ENCODE data around the gene TET3. TPM values are rescaled to one million over a fixed set of nuclear protein-coding genes. Genes with fewer than 3 reads are reported as not detected.

The TET3 gene
- total and polyA plus RNA-seq, 3 experiments from 2014 or later = 0.78 to 20.5 (median 19.9) TPM

DNA sequence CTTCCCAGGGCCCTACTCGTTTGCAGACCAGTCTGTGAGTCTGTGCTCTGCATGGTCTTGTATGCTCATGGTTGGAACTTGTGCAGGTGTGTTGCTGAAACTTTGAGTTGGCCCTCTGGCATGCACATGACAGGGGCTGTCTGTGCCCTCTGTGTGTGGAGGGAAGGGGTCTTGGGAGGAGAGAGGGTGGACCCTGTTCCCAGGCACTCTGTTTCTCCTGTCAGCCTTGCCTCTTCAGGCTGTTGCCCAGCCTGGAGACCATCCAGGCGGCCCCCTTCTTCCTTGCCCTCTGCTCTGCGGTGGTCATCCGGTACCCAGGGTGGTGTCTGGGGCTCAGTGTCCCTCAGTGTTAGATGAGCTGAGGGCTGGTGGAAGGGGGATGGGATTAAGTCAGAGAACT, 39.5 kb downstream of the TET3 start:
- no peak for DNase-seq
- H3K27ac ChIP-seq (ENCODE audit: low read depth, low read length) = no peak overlapping the region
- H3K9me3 ChIP-seq (ENCODE audit: low read length) = no peaks in the 10 kb centered on the region
- ChIA-PET POLR2A (no interaction called here), CTCF (no interaction called here)
- Mint-ChIP-seq H3K27me3 (no peaks in the 10 kb centered on the region), H3K36me3 (peaks cover 2 to 5% (median 3%) of the 10 kb centered on the region in 3 donors), H3K4me1 (peaks cover 39 to 55% (median 54%) of the 10 kb centered on the region in 3 donors), H3K4me3 (no peak overlapping the region), H3K9me3 (no peaks in the 10 kb centered on the region), H3K27ac (peak overlapping the region in 2 of 8 donors; percentile 29 to 32)
- peaks cover 57% of the 10 kb centered on the region for H3K4me1 ChIP-seq (ENCODE audit: insufficient read depth, low read length)
- H3K4me3 ChIP-seq (ENCODE audit: low read length) = no peak overlapping the region
- no peaks in the 10 kb centered on the region for H3K36me3 ChIP-seq (ENCODE audit: insufficient read depth, low read length)
- no peaks in the 10 kb centered on the region for H3K27me3 ChIP-seq (ENCODE audit: insufficient read depth, low read length, poor library complexity, severe bottlenecking)

DNA sequence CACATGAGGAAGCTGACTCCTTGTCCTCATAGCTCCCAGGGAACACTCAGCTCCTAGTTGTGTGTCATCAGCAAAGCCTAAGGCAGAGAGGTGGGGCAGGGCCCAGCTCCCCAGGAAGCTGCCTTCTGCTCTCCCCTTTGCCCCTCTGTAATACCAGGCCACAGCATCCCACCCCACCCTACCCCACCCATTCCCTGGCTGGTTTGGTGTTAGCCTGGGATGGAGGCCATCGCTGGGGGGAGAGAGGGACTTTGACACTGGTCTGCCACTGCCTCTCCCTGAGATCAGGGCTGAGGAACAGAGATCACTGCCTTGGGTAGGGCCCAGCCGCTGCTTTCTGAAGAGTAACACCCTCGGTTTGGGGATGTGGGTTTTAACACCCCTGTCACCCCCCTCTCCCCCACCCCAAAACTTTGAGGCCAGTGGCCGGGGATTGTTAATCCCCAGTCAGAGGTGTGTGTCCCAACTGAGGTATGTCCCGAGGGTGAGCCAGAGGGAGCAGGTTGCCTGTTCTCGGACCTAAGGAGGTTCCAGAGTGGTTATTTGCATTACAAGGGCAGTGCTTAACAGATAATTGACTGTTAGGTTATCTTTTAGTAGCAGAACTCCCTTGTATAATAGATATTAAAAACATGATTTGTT, 41.4 kb downstream of the TET3 start:
- peaks cover 2 to 5% (median 3%) of the 10 kb centered on the region in 3 donors for H3K36me3 Mint-ChIP-seq
- peaks cover 49 to 59% (median 56%) of the 10 kb centered on the region in 3 donors for H3K4me1 Mint-ChIP-seq
- peak in 1 of 5 donors; percentile 16 for DNase-seq
- Histone ChIP-seq H3K4me1 (ENCODE audit: insufficient read depth, low read length) (peaks cover 68% of the 10 kb centered on the region), H3K27me3 (ENCODE audit: insufficient read depth, low read length, poor library complexity, severe bottlenecking) (no peaks in the 10 kb centered on the region), H3K27ac (ENCODE audit: low read depth, low read length) (peak overlapping the region; percentile 3), H3K4me3 (ENCODE audit: low read length) (no peak overlapping the region), H3K9me3 (ENCODE audit: low read length) (no peaks in the 10 kb centered on the region), H3K36me3 (ENCODE audit: insufficient read depth, low read length) (no peaks in the 10 kb centered on the region)
- ChIA-PET POLR2A (no interaction called here), CTCF (interaction anchor here (0.9 kb wide), 1 partner anchor 152 kb away, joined by 3 read pairs; the partner anchor contains the start of gene MOB1A)
- H3K9me3 Mint-ChIP-seq = no peaks in the 10 kb centered on the region
- no peaks in the 10 kb centered on the region for H3K27me3 Mint-ChIP-seq
- H3K4me3 Mint-ChIP-seq = peak overlapping the region in 3 of 7 donors; percentile 58 to 74 (median 59)
- H3K27ac Mint-ChIP-seq = peak overlapping the region in 4 of 8 donors; percentile 74 to 85 (median 81)

DNA sequence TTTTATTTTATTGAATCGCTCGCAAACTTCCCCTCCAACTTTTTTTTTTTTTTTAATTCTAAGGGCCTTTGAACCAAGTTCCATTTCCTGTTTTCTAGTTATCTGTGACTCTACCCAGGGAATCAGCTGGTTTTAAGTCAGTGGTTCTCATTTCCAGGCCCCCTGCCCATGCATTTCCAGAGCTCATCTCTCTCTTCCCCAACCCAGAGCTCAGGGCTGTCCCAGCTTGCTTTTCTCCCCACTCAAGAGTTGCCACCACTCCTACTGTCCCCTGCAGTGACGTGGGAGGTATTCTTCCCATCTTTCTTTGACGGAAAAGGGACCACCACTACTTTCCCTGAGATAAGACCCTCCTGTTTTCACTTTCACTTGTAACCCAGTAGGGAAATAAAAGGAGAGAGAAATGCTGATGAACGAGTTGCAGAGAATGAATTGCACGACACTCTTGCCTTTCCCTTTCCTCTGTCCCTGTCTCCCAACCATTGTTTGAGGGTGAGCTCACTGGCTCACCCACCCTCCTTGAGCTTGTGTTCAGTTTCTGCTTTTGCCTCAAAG, 42.1 kb downstream of the TET3 start:
- H3K27ac Mint-ChIP-seq = peak overlapping the region in 6 of 8 donors; percentile 28 to 85 (median 69)
- H3K4me1 Mint-ChIP-seq = peaks cover 51 to 59% (median 56%) of the 10 kb centered on the region in 3 donors
- H3K9me3 Mint-ChIP-seq = no peaks in the 10 kb centered on the region
- Histone ChIP-seq H3K36me3 (ENCODE audit: insufficient read depth, low read length) (no peaks in the 10 kb centered on the region), H3K27ac (ENCODE audit: low read depth, low read length) (no peak overlapping the region), H3K4me3 (ENCODE audit: low read length) (no peak overlapping the region), H3K9me3 (ENCODE audit: low read length) (no peaks in the 10 kb centered on the region), H3K27me3 (ENCODE audit: insufficient read depth, low read length, poor library complexity, severe bottlenecking) (no peaks in the 10 kb centered on the region), H3K4me1 (ENCODE audit: insufficient read depth, low read length) (peaks cover 68% of the 10 kb centered on the region)
- no peaks in the 10 kb centered on the region for H3K27me3 Mint-ChIP-seq
- POLR2A ChIA-PET = no interaction called here
- H3K4me3 Mint-ChIP-seq = peak overlapping the region in 5 of 7 donors; percentile 13 to 59 (median 57)
- H3K36me3 Mint-ChIP-seq = peaks cover 2 to 5% (median 3%) of the 10 kb centered on the region in 3 donors
- CTCF ChIA-PET = no interaction called here
- DNase-seq = peak in 1 of 5 donors; percentile 22

DNA sequence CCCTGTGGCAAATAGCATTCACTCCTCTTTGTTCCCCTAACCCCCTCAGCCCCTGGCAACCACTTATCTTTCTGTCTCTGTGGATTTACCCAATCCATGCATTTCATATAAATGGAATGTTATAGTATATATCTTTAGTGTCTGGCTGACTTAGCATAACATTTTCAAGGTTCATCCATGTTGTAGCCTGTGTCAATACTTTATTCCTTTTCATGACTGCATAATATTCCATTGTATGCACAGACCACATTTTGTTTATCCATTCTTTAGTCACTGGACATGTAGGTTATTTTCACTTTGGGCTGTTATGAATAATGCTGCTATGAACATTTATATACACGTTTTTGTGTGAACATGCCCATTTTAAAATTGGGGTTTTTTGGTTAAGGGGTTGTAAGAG, 42.8 kb downstream of the TET3 start:
- no peak overlapping the region for H3K4me3 ChIP-seq (ENCODE audit: low read length)
- no peaks in the 10 kb centered on the region for H3K9me3 Mint-ChIP-seq
- H3K27ac Mint-ChIP-seq = peak overlapping the region in 1 of 8 donors; percentile 43
- H3K36me3 ChIP-seq (ENCODE audit: insufficient read depth, low read length) = no peaks in the 10 kb centered on the region
- ChIA-PET POLR2A (no interaction called here), CTCF (no interaction called here)
- H3K4me3 Mint-ChIP-seq = peak overlapping the region in 1 of 7 donors; percentile 15
- no peak for DNase-seq
- no peak overlapping the region for H3K27ac ChIP-seq (ENCODE audit: low read depth, low read length)
- H3K36me3 Mint-ChIP-seq = peaks cover 2 to 5% (median 3%) of the 10 kb centered on the region in 3 donors
- no peaks in the 10 kb centered on the region for H3K27me3 ChIP-seq (ENCODE audit: insufficient read depth, low read length, poor library complexity, severe bottlenecking)
- H3K9me3 ChIP-seq (ENCODE audit: low read length) = no peaks in the 10 kb centered on the region
- H3K27me3 Mint-ChIP-seq = peaks cover 0 to 3% of the 10 kb centered on the region in 2 donors
- H3K4me1 Mint-ChIP-seq = peaks cover 52 to 59% (median 57%) of the 10 kb centered on the region in 3 donors
- peaks cover 68% of the 10 kb centered on the region for H3K4me1 ChIP-seq (ENCODE audit: insufficient read depth, low read length)

DNA sequence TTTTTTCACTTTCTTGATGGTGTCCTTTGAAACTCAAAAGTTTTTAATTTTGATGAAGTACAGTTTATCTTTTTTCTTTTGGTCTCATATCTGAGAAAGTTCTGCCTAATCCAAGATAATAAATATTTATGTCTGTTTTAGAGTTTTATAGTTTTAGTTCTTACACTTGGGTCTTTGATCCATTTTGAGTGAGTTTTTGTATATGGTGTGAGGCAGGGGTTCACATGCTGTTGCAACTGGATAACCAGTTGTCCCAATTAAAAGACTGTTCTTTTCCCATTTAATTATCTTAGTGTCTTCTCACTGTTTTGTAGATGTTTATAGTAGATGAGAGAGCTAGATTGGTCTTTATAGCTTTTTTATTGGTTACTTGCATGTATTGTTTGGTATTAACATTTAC, 43.6 kb downstream of the TET3 start:
- Mint-ChIP-seq H3K9me3 (no peaks in the 10 kb centered on the region), H3K27me3 (peaks cover 0 to 3% of the 10 kb centered on the region in 2 donors), H3K36me3 (peaks cover 2 to 5% (median 3%) of the 10 kb centered on the region in 3 donors), H3K27ac (no peak overlapping the region), H3K4me1 (peaks cover 60 to 67% (median 65%) of the 10 kb centered on the region in 3 donors), H3K4me3 (no peak overlapping the region)
- Histone ChIP-seq H3K4me3 (ENCODE audit: low read length) (no peak overlapping the region), H3K4me1 (ENCODE audit: insufficient read depth, low read length) (peaks cover 75% of the 10 kb centered on the region), H3K9me3 (ENCODE audit: low read length) (no peaks in the 10 kb centered on the region), H3K27ac (ENCODE audit: low read depth, low read length) (no peak overlapping the region), H3K27me3 (ENCODE audit: insufficient read depth, low read length, poor library complexity, severe bottlenecking) (no peaks in the 10 kb centered on the region), H3K36me3 (ENCODE audit: insufficient read depth, low read length) (no peaks in the 10 kb centered on the region)
- CTCF ChIA-PET = no interaction called here
- POLR2A ChIA-PET = no interaction called here
- no peak for DNase-seq

DNA sequence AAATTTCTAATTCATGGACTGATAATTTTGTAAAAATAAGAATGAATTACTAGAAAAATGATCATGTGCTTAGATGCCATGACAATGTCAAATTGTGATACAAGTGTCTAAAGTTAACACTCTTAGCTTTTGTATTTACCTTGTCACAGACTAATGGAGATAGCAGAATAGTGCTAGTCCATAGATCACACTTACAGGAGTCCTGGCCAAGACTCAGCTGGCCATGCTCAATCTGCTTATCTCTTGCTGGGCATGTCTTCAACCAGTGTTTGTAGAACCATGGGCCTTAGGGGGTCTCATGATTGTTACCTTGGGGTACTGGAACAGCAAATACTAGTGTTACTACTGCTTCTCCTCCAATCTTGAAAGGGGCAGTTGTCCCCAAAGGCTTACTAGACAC, 44.0 kb downstream of the TET3 start:
- DNase-seq = no peak
- Histone ChIP-seq H3K4me3 (ENCODE audit: low read length) (no peak overlapping the region), H3K27me3 (ENCODE audit: insufficient read depth, low read length, poor library complexity, severe bottlenecking) (no peaks in the 10 kb centered on the region), H3K4me1 (ENCODE audit: insufficient read depth, low read length) (peaks cover 76% of the 10 kb centered on the region), H3K36me3 (ENCODE audit: insufficient read depth, low read length) (no peaks in the 10 kb centered on the region), H3K27ac (ENCODE audit: low read depth, low read length) (no peak overlapping the region), H3K9me3 (ENCODE audit: low read length) (no peaks in the 10 kb centered on the region)
- POLR2A ChIA-PET = no interaction called here
- Mint-ChIP-seq H3K36me3 (peaks cover 2 to 5% (median 3%) of the 10 kb centered on the region in 3 donors), H3K9me3 (no peaks in the 10 kb centered on the region), H3K27ac (peak overlapping the region in 1 of 8 donors; percentile 89), H3K4me3 (no peak overlapping the region), H3K27me3 (peaks cover 0 to 3% of the 10 kb centered on the region in 2 donors), H3K4me1 (peaks cover 62 to 71% (median 69%) of the 10 kb centered on the region in 3 donors)
- CTCF ChIA-PET = no interaction called here

DNA sequence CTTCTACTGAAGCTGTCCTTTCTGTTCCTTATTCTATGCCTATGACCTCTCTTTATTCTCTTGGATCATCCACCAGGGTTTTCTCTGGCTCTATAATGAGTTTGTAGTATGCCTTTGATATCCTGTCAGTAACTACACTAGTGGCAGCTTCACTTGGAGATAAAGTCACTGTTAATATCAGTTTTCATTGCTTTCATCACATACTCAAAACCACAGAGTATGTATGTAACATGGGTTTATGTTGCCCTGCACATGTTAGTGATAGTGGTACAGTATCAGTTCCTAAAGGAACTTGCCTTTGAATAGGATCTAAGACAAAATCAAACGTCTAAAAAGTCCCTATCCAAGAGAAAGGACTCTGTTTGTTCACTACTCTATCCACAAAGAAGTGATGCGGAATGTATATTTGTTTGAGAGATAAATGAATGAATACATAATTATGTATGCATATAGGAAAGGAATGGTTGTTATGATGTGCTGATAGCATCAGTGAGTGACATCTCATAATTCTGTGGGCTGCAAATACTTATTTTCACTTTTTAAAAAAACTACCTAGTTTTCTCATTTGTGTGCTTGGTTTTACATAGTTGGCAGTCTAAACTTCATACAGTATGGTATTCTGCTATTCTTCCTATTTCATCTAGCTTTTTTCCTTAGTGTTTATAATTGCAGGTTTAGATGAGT, 45.1 kb downstream of the TET3 start:
- Mint-ChIP-seq H3K9me3 (no peaks in the 10 kb centered on the region), H3K27ac (peak overlapping the region in 6 of 8 donors; percentile 13 to 97 (median 47)), H3K4me3 (no peak overlapping the region), H3K4me1 (peaks cover 63 to 81% (median 80%) of the 10 kb centered on the region in 3 donors), H3K27me3 (peaks cover 0 to 3% of the 10 kb centered on the region in 2 donors), H3K36me3 (peaks cover 3 to 5% (median 4%) of the 10 kb centered on the region in 3 donors)
- H3K4me1 ChIP-seq (ENCODE audit: insufficient read depth, low read length) = peaks cover 72% of the 10 kb centered on the region
- H3K36me3 ChIP-seq (ENCODE audit: insufficient read depth, low read length) = no peaks in the 10 kb centered on the region
- CTCF ChIA-PET = no interaction called here
- POLR2A ChIA-PET = no interaction called here
- H3K4me3 ChIP-seq (ENCODE audit: low read length) = no peak overlapping the region
- no peak for DNase-seq
- H3K27me3 ChIP-seq (ENCODE audit: insufficient read depth, low read length, poor library complexity, severe bottlenecking) = no peaks in the 10 kb centered on the region
- no peak overlapping the region for H3K27ac ChIP-seq (ENCODE audit: low read depth, low read length)
- H3K9me3 ChIP-seq (ENCODE audit: low read length) = no peaks in the 10 kb centered on the region

DNA sequence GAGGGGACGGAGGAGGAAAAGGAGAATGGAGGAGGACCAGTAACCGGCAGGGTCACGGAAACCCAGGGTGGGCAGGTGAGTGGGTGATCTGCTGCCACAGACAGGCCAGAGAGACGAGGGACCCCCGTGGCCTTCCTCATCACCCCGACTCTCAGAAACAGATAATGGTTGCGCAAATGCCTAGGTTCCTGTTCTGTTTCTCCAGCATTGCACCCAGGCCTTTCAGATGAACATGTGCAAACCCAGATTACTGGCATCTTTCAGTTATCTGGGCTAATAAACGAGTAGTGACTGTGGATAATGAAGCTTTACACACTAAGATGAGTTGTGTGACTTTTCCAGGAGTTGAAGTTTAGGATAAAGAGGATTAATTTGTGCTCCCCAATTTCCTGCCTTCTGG, 46.5 kb downstream of the TET3 start:
- Mint-ChIP-seq H3K36me3 (peaks cover 0 to 5% (median 4%) of the 10 kb centered on the region in 3 donors), H3K9me3 (no peaks in the 10 kb centered on the region), H3K27ac (peak overlapping the region; percentile 64 to 98 (median 94)), H3K27me3 (peaks cover 0 to 3% of the 10 kb centered on the region in 2 donors), H3K4me1 (peaks cover 61 to 77% (median 76%) of the 10 kb centered on the region in 3 donors), H3K4me3 (peak overlapping the region in 5 of 7 donors; percentile 40 to 93 (median 64))
- Histone ChIP-seq H3K4me3 (ENCODE audit: low read length) (no peak overlapping the region), H3K27ac (ENCODE audit: low read depth, low read length) (peak overlapping the region; percentile 58), H3K36me3 (ENCODE audit: insufficient read depth, low read length) (no peaks in the 10 kb centered on the region), H3K9me3 (ENCODE audit: low read length) (no peaks in the 10 kb centered on the region), H3K27me3 (ENCODE audit: insufficient read depth, low read length, poor library complexity, severe bottlenecking) (no peaks in the 10 kb centered on the region), H3K4me1 (ENCODE audit: insufficient read depth, low read length) (peaks cover 62% of the 10 kb centered on the region)
- CTCF ChIA-PET = no interaction called here
- DNase-seq = no peak
- POLR2A ChIA-PET = interaction anchor here (0.6 to 0.9 kb wide), 2 partner anchors 28 to 104 kb away, joined by 3 read pairs; no protein-coding TSS in a partner anchor
